Esophagus squamous epithelium (tissue), 5 donors: ENCODE data around the gene CHERP. TPM values are rescaled to one million over a fixed set of nuclear protein-coding genes. Genes with fewer than 3 reads are reported as not detected.

Experiments
- DNase-seq: peaks from one replicate; lab custom pipeline; 2025; lab: John Stamatoyannopoulos, UW
- H3K27ac ChIP-seq, 4 donors: fragments of 200-600 bp; sonication (generic); one replicate each; pipeline ENCODE4 v1.5.1; 2016 to 2019; ENCODE audit warnings: mild to moderate bottlenecking in 1 of 4
- H3K27me3 ChIP-seq, 4 donors: fragments of 200-600 bp; sonication (generic); 1 replicate in 3 of 4; 2 replicates in 1 of 4; pipeline versions ENCODE4 v1.5.1 to v1.6.0; 2017 to 2021; ENCODE audit warnings: antibody characterized with exemption in 1 of 4
- H3K36me3 ChIP-seq, 3 donors: fragments of 200-600 bp; sonication (generic); one replicate each; pipeline ENCODE4 v1.5.1; 2016 to 2019
- H3K4me1 ChIP-seq, 3 donors: fragments of 200-600 bp; sonication (generic); one replicate each; pipeline ENCODE4 v1.5.1; 2017 to 2019
- H3K4me3 ChIP-seq, 4 donors: fragments of 200-600 bp; sonication (generic); 1 replicate in 3 of 4; 2 replicates in 1 of 4; pipeline ENCODE4 v1.5.1; 2016 to 2019; ENCODE audit warnings: mild to moderate bottlenecking in 2 of 4, moderate library complexity in 1 of 4
- H3K9me3 ChIP-seq, 3 donors: fragments of 200-600 bp; sonication (generic); one replicate each; pipeline ENCODE4 v1.5.1; 2016 to 2019
- CTCF ChIP-seq, 6 experiments: fragments of 450-650 bp in 4 of 6; fragments of 200-600 bp in 2 of 6; sonication (generic) in 2 of 6; IDR thresholded peaks; one replicate each; pipeline ENCODE4 v1.5.1; 2016 to 2019; ENCODE audit warnings: antibody characterized with exemption in 6 of 6, mild to moderate bottlenecking in 4 of 6, moderate library complexity in 4 of 6
- POLR2A ChIP-seq, 4 donors: fragments of 450-650 bp; IDR thresholded peaks; one replicate each; pipeline ENCODE4 v1.6.1; 2017; ENCODE audit warnings: antibody characterized with exemption in 4 of 4, mild to moderate bottlenecking in 4 of 4, moderate library complexity in 3 of 4
- WGBS, 2 donors: methylation state at CpG; one replicate each; pipeline ENCODE4 v1.1.5; 2018; 5-methylcytosine and 5-hydroxymethylcytosine counted together
- intact Hi-C: fragments of 100-400 bp; cut with DNase I; formaldehyde crosslinking; loops from one replicate; pipeline ENCODE4 v1.15.0; 2022
- total RNA-seq, 4 donors: library from RNA; depleted of rRNA; stranded (reverse); fragments of >200 nt; gene quantifications; one replicate each; pipeline ENCODE4 v1.1.0, GENCODE V29; 2016
- donor health status: DM: yes; HTN: yes; CAD: no.

The CHERP gene
- total RNA-seq, 4 donors from 2014 or later = 5.5 to 11.8 (median 9.6) TPM

GRCh38 chr19:16535381-16535780 lies 6.9 kb downstream of the CHERP start:
- WGBS, 2 donors = 79 to 100% methylated on average over 1 to 2 of the region's 18 CpGs
- Histone ChIP-seq H3K36me3 (peaks cover 32 to 100% (median 53%) of the 10 kb centered on the region in 3 donors), H3K4me3 (no peak overlapping the region), H3K9me3 (no peaks in the 10 kb centered on the region), H3K27ac (no peak overlapping the region), H3K27me3 (no peaks in the 10 kb centered on the region), H3K4me1 (peaks cover 5 to 30% (median 11%) of the 10 kb centered on the region in 3 donors)
- intact Hi-C loops = no loop called here
- no peak for DNase-seq
- no peak for TF ChIP-seq POLR2A (IDR thresholded peaks at IDR 0.05)
- TF ChIP-seq CTCF (IDR thresholded peaks at IDR 0.05) = no peak

- Histone ChIP-seq H3K9me3 (no peaks in the 10 kb centered on the region), H3K36me3 (peaks cover 46 to 100% (median 79%) of the 10 kb centered on the region in 3 donors), H3K27me3 (no peaks in the 10 kb centered on the region), H3K27ac (no peak overlapping the region), H3K4me1 (peaks cover 0 to 5% (median 0%) of the 10 kb centered on the region in 3 donors), H3K4me3 (no peak overlapping the region)
- TF ChIP-seq CTCF (IDR thresholded peaks at IDR 0.05) (no peak), POLR2A (IDR thresholded peaks at IDR 0.05) (no peak)
- no peak for DNase-seq
- intact Hi-C loops = no loop called here
- WGBS, 2 donors = 95 to 97% methylated on average over 12 to 24 of the region's 47 CpGs
Observed at GRCh38 chr19:16532440-16533234, 9.6 kb downstream of the CHERP start.

- H3K27ac ChIP-seq = no peak overlapping the region
- WGBS, 2 donors = 97 to 100% methylated on average over 4 to 10 of the region's 12 CpGs
- intact Hi-C loops = no loop called here
- no peaks in the 10 kb centered on the region for H3K27me3 ChIP-seq
- DNase-seq = no peak
- TF ChIP-seq POLR2A (IDR thresholded peaks at IDR 0.05) (no peak), CTCF (IDR thresholded peaks at IDR 0.05) (no peak)
- no peak overlapping the region for H3K4me3 ChIP-seq
- H3K4me1 ChIP-seq = peaks cover 0 to 9% (median 0%) of the 10 kb centered on the region in 3 donors
- peaks cover 53 to 100% (median 90%) of the 10 kb centered on the region in 3 donors for H3K36me3 ChIP-seq
- no peaks in the 10 kb centered on the region for H3K9me3 ChIP-seq
Observed at GRCh38 chr19:16531380-16531669, 10.9 kb downstream of the CHERP start.

GRCh38 chr19:16530540-16531379 lies 11.5 kb downstream of the CHERP start:
- H3K4me3 ChIP-seq = no peak overlapping the region
- peaks cover 0 to 9% (median 0%) of the 10 kb centered on the region in 3 donors for H3K4me1 ChIP-seq
- no peak for DNase-seq
- TF ChIP-seq CTCF (IDR thresholded peaks at IDR 0.05) = no peak
- no peak for TF ChIP-seq POLR2A (IDR thresholded peaks at IDR 0.05)
- WGBS, 2 donors = 94% methylated on average over 25 of the region's 43 CpGs; no CpG with 5 or more reads in 1 of the 2 donors
- intact Hi-C loops = no loop called here
- H3K9me3 ChIP-seq = no peaks in the 10 kb centered on the region
- no peak overlapping the region for H3K27ac ChIP-seq
- H3K36me3 ChIP-seq = peaks cover 57 to 100% (median 95%) of the 10 kb centered on the region in 3 donors
- H3K27me3 ChIP-seq = no peaks in the 10 kb centered on the region
